ENCODE measurements around the gene KCNQ2.

Gene KCNQ2

DNA sequence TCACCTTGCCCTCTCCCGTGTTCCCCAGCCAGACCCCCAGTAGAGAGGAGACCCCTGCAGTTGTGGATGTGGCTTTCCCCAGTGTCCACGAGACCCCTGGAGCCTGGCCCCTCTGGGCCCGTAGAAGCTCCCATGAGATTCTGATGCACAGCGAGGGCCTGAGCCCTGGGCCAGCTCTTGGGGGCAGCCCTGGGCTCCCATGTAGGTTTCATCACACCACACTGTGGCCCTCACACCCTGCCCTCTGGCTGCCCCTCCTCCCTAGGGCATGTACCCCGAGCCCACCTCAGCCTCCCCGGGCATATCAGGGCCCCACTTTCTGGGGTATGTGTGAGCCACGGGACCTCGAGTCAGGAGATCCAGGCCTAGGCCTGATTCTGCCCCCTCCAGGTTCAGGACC, 104.3 kb downstream of the KCNQ2 start:
- no peak for TF ChIP-seq ZFX (IDR thresholded peaks at IDR 0.05)
- TF ChIP-seq, protein P1, sequence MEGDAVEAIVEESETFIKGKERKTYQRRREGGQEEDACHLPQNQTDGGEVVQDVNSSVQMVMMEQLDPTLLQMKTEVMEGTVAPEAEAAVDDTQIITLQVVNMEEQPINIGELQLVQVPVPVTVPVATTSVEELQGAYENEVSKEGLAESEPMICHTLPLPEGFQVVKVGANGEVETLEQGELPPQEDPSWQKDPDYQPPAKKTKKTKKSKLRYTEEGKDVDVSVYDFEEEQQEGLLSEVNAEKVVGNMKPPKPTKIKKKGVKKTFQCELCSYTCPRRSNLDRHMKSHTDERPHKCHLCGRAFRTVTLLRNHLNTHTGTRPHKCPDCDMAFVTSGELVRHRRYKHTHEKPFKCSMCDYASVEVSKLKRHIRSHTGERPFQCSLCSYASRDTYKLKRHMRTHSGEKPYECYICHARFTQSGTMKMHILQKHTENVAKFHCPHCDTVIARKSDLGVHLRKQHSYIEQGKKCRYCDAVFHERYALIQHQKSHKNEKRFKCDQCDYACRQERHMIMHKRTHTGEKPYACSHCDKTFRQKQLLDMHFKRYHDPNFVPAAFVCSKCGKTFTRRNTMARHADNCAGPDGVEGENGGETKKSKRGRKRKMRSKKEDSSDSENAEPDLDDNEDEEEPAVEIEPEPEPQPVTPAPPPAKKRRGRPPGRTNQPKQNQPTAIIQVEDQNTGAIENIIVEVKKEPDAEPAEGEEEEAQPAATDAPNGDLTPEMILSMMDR (conservative IDR thresholded peaks at IDR 0.05) = no peak
- H3K27ac ChIP-seq = no peak overlapping the region

DNA sequence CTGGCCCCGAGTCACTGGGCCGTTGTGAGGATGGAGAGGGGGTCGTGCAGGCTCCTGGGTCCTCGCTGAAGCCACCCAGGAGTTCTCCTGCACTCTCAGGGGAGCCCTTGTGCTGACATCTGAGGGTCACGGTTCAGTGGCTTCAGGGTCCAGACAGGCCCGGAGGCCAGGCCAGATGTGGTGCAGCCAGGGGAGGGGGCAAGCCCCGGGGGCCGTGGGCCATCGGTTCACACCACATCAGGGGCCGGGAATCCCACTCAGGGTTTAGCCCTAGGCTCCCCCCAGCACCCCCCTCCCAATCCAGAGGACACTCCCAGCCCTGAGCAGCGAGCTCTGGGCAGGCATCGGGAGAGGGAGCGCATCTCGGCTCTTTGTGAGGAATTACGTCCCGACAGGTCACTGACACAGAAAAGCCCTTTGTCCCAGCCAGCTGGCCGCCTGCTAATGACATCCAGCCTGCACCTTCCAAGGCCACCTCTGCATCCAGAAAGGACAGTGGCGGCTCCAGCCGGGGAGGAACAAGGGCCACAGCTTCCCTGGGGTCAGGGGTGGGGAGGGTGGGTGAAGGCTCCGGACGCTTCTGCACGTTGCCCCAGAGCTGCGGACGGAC, 104.9 kb downstream of the KCNQ2 start:
- TF ChIP-seq, protein P1 (conservative IDR thresholded peaks at IDR 0.05) = no peak
- TF ChIP-seq ZFX (IDR thresholded peaks at IDR 0.05) = no peak
- H3K27ac ChIP-seq = no peak overlapping the region

DNA sequence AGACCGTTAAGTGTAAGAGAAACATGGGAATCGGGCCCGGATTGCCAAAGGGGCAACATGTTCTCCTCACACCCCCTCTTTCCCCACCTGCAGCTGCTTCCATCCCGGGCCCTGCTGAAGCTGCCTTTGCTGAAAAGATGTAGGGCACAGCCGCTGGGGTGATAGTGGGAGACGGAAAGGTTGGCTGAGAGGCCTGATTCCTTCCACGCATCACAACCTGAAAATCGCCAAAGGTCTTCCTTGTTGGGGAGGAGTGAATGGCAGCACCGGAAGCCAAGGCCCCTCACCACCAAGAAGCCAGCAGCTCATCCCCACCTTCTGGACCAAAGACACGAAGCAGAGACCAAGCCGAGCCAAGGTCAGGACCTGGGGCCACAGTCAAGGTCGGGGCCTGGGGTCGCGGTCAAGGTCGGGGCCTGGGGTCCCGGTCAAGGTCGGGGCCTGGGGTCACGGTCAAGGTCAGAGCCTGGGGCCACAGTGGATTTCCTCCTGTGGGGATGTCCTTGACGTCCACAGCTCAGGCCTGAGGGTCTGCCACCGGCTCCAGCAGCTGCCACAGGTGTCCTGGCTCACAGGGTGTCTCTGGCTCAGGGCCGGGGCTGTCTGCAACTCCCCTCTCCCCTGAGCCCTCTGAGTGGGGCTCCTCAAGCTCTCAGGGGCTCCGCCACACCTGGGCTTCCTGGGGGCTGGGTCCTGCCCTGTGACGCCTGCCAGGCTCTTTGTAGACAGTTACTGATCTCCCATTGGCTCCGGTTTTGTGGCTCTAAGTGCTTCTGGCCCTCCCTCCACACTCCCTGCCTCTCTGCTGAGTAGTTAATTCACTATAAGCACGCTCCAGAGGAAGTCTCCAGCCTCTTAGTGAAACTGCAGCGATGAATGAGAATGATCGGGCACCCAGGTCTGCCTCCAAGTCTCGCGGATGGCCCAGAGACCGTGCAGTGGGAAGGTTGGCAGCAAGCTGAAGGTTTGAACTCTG, 105.8 kb downstream of the KCNQ2 start:
- TF ChIP-seq, protein P1 (conservative IDR thresholded peaks at IDR 0.05) = no peak
- no peak for TF ChIP-seq ZFX (IDR thresholded peaks at IDR 0.05)
- no peak overlapping the region for H3K27ac ChIP-seq

DNA sequence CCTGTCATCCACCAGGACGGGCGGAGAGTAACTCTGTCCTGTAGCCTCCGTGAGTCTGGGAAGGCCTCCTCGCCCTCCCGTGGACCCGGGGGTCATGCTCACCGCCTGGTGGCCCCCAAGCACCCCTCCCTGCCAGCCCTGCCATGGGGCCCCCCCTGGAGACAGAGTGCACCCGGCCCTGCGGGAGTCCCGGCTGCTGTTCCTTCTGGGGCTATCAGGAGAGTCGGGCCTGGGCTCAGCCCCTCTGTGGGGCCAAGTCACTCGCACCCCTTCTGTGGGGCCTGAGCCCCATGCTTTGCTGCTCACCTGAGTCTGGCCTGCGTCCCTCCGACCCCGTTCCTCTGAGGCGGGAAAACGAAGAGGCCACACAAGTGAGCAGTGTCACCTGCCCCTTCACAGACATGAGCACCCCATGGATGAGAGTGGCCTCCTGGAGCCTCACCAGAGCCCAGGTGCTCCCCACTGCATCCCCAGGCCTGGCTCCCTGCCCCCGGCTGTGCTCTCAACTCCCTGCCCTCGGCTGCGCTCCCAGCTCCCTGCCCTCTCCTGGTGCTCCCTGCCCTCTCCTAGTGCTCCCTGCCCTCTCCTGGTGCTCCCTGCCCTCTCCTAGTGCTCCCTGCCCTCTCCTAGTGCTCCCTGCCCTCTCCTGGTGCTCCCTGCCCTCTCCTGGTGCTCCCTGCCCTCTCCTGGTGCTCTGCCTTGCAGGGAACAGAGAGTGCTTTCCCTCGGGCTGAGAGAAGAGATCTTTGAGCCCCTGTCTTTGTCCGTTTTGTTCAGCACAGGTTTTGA, 106.7 kb downstream of the KCNQ2 start:
- TF ChIP-seq ZFX (IDR thresholded peaks at IDR 0.05) = no peak
- TF ChIP-seq, protein P1 (conservative IDR thresholded peaks at IDR 0.05) = no peak
- no peak overlapping the region for H3K27ac ChIP-seq

DNA sequence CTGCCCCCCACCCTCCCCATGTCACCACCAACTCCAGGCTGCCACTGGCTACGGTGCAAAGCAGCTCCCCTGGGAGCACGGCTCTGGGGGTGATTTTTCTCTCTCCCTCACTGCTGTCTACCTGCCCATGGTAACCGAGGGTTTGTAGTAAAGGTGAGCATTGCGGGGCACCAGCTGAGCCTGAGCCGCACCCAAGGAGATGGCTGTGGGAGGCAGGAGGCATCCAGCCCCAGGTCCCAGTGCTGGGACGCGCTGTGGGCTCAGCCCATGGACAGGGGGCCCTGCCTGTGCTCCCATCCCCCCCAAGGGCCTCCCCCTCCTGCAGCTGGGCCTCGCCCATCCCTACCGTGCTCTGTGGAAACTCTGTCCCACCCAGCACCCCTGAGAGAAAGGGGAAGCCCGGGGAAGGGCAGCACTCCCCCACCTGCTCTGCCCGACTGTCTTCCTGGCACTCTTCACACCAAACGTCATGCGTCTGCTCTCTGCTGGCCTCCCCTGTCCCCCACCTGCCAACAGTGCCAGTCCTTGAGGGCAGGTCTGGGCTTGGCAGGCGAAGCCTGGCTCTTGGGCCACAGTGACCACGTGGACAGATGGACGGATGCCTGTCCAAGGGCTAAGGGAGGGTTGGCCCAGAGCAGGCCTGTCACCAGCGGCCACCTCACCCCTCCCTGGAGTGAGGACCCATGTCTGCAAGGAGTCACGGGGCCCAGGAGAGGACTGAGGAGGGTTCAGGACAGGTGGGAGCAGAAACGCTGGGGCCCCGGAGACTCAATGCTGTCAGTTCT, 107.5 kb downstream of the KCNQ2 start:
- TF ChIP-seq, protein P1 (conservative IDR thresholded peaks at IDR 0.05) = no peak
- no peak for TF ChIP-seq ZFX (IDR thresholded peaks at IDR 0.05)

DNA sequence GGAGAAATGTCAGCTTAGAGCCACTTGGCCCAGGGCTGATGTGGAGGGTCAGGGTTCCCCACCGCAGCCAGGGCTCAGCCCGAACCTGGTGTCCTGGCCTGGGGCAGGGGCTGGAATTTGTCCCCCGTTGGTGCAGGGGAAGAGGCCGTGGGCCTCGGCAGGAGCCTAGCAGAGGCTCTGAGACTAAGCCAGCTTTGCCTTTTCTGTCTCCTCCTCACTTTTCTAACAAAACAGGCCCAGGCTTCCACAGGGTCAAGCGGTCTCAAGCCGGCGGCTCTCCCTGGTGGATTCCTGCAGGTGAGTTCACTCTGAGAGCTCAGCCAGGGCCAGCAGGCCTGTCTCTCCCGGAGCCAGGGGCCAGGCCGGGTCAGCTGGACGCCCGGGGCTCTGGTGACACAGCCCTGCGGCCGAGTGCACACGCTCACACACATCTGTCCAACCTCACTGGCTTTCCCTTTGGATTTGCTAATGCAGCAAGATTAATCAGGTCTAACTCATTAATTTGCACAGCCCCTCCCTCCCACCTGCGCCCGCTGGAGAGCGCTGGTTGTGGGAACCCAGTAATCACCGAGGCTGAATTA, 108.4 kb downstream of the KCNQ2 start:
- no peak for TF ChIP-seq ZFX (IDR thresholded peaks at IDR 0.05)
- TF ChIP-seq, protein P1 (conservative IDR thresholded peaks at IDR 0.05) = no peak
- no peak overlapping the region for H3K27ac ChIP-seq

More for the DNA sequence above, 107.5 kb downstream of the KCNQ2 start:
- no peak overlapping the region for H3K27ac ChIP-seq
